GM18505 (cell line): ENCODE measurements around the gene UBE2R2.

ENCODE experiments used
- ATAC-seq: cut with Tn5 transposase; IDR thresholded peaks from one replicate; pipeline ENCODE4 v1.9.1; 2021; ENCODE audit not compliant: unreplicated experiment
- POLR2A ChIP-seq: IDR thresholded peaks from 4 replicates; pipeline ENCODE4 v1.6.1; 2011; ENCODE audit warnings: borderline replicate concordance; ENCODE audit not compliant: insufficient read depth, insufficient read length; ENCODE audit errors: extremely low read depth

Gene UBE2R2

GRCh38 chr9:33906769-33907168 is 89.8 kb downstream of the UBE2R2 start:
- TF ChIP-seq POLR2A: no peak
- no peak for ATAC-seq

GRCh38 chr9:33907347-33907746 is 90.4 kb downstream of the UBE2R2 start:
- no peak for ATAC-seq
- TF ChIP-seq POLR2A: no peak

- TF ChIP-seq POLR2A: no peak
- ATAC-seq: no peak
These were observed 91.2 kb downstream of the UBE2R2 start for GRCh38 chr9:33908114-33908513.

- ATAC-seq: no peak
- TF ChIP-seq POLR2A: no peak
These were observed 91.8 kb downstream of the UBE2R2 start for GRCh38 chr9:33908749-33909148.

GRCh38 chr9:33913541-33913940 is 96.6 kb downstream of the UBE2R2 start:
- no peak for ATAC-seq
- no peak for TF ChIP-seq POLR2A

GRCh38 chr9:33914887-33915628 is 98.1 kb downstream of the UBE2R2 start:
- TF ChIP-seq POLR2A: no peak
- ATAC-seq: no peak

GRCh38 chr9:33917036-33917435 is 100.1 kb downstream of the UBE2R2 start:
- TF ChIP-seq POLR2A: no peak
- no peak for ATAC-seq

GRCh38 chr9:33919276-33919897 is 102.4 kb downstream of the UBE2R2 start:
- ATAC-seq: no peak
- peak; percentile 23 for TF ChIP-seq POLR2A

GRCh38 chr9:33921967-33922895 is 105.3 kb downstream of the UBE2R2 start:
- TF ChIP-seq POLR2A: no peak
- no peak for ATAC-seq

GRCh38 chr9:33923079-33923478 is 106.1 kb downstream of the UBE2R2 start:
- ATAC-seq: no peak
- no peak for TF ChIP-seq POLR2A

- no peak for ATAC-seq
- no peak for TF ChIP-seq POLR2A
These were observed 107.2 kb downstream of the UBE2R2 start for GRCh38 chr9:33923998-33924701.

GRCh38 chr9:33924978-33925797 is 108.2 kb downstream of the UBE2R2 start:
- no peak for TF ChIP-seq POLR2A
- no peak for ATAC-seq
